ENCODE results near the gene HSPA4L. TPM values are rescaled to one million over a fixed set of nuclear protein-coding genes. Genes with fewer than 3 reads are reported as not detected.
A peak's percentile ranks its signal among the peaks of the same experiment; 100 is the strongest.

HSPA4L gene
- total RNA-seq, 4 donors from 2014 or later = 8.2 to 12.5 (median 8.7) TPM

- no peak for TF ChIP-seq POLR2AphosphoS5 (IDR thresholded peaks at IDR 0.05)
- no peak for TF ChIP-seq POLR2A (IDR thresholded peaks at IDR 0.05)
- TF ChIP-seq CTCF (IDR thresholded peaks at IDR 0.05) = no peak
- no peak for TF ChIP-seq EP300 (IDR thresholded peaks at IDR 0.05)
- ATAC-seq = no peak
- Histone ChIP-seq H3K9me3 (no peaks in the 10 kb centered on the region), H3K4me1 (peaks cover 0 to 14% (median 2%) of the 10 kb centered on the region in 3 donors), H3K27me3 (no peaks in the 10 kb centered on the region), H3K36me3 (no peaks in the 10 kb centered on the region), H3K4me3 (no peak overlapping the region), H3K27ac (no peak overlapping the region)
These were observed 93.7 kb downstream of the HSPA4L start for GRCh38 chr4:127875791-127876190.

GRCh38 chr4:127880763-127881562, 98.8 kb downstream of the HSPA4L start, which contains the start of gene PLK4:
TSS of gene PLK4 (plus strand) at chr4:127880893. CDS start at chr4:127881135, 242 bp downstream.
- ATAC-seq = peak; percentile 98
- TF ChIP-seq POLR2A (IDR thresholded peaks at IDR 0.05) = no peak
- no peak for TF ChIP-seq CTCF (IDR thresholded peaks at IDR 0.05)

GRCh38 chr4:127881563-127881864, 99.4 kb downstream of the HSPA4L start:
- Histone ChIP-seq H3K27me3 (no peaks in the 10 kb centered on the region), H3K4me1 (peaks cover 0 to 20% (median 6%) of the 10 kb centered on the region in 3 donors), H3K27ac (no peak overlapping the region), H3K36me3 (no peaks in the 10 kb centered on the region), H3K4me3 (peak overlapping the region; percentile 51 to 77), H3K9me3 (no peaks in the 10 kb centered on the region)
- no peak for ATAC-seq
- 0 to 1% methylated on average over 6 to 7 of the region's 7 CpGs for WGBS, 2 donors (ENCODE audit: low coverage in 1 of 2)
- TF ChIP-seq POLR2A (IDR thresholded peaks at IDR 0.05) (no peak), POLR2AphosphoS5 (IDR thresholded peaks at IDR 0.05) (no peak)

More at GRCh38 chr4:127880763-127881562, 98.8 kb downstream of the HSPA4L start, which contains the start of gene PLK4:
- peak within 1 kb of the TSS; percentile 62 to 84 (median 83) for H3K27ac ChIP-seq
- H3K27me3 ChIP-seq = no peaks in the 10 kb centered on the region
- H3K9me3 ChIP-seq = no peaks in the 10 kb centered on the region
- WGBS, 2 donors (ENCODE audit: low coverage in 1 of 2) = 0% methylated on average over 3 to 23 of the region's 70 CpGs
- H3K4me3 ChIP-seq = peak within 1 kb of the TSS; percentile 51 to 77
- peaks cover 0 to 20% (median 6%) of the 10 kb centered on the region in 3 donors for H3K4me1 ChIP-seq
- H3K36me3 ChIP-seq = no peaks in the 10 kb centered on the region

- TF ChIP-seq POLR2A (IDR thresholded peaks at IDR 0.05) (no peak), CTCF (IDR thresholded peaks at IDR 0.05) (no peak), POLR2AphosphoS5 (IDR thresholded peaks at IDR 0.05) (no peak), EP300 (IDR thresholded peaks at IDR 0.05) (no peak)
- Histone ChIP-seq H3K4me1 (no peaks in the 10 kb centered on the region), H3K27ac (no peak overlapping the region), H3K27me3 (no peaks in the 10 kb centered on the region), H3K36me3 (no peaks in the 10 kb centered on the region), H3K9me3 (no peaks in the 10 kb centered on the region), H3K4me3 (no peak overlapping the region)
- 60 to 81% methylated on average over 1 of the region's 1 CpG for WGBS, 2 donors (ENCODE audit: low coverage in 1 of 2)
- no peak for ATAC-seq
These were observed 106.4 kb downstream of the HSPA4L start for GRCh38 chr4:127888559-127888958.

GRCh38 chr4:127889903-127890302, 107.8 kb downstream of the HSPA4L start:
- no peaks in the 10 kb centered on the region for H3K9me3 ChIP-seq
- H3K27me3 ChIP-seq = no peaks in the 10 kb centered on the region
- no peaks in the 10 kb centered on the region for H3K4me1 ChIP-seq
- TF ChIP-seq POLR2A (IDR thresholded peaks at IDR 0.05) (no peak), CTCF (IDR thresholded peaks at IDR 0.05) (no peak), EP300 (IDR thresholded peaks at IDR 0.05) (no peak)
- no peaks in the 10 kb centered on the region for H3K36me3 ChIP-seq
- no peak overlapping the region for H3K27ac ChIP-seq
- no peak for ATAC-seq
- WGBS, 2 donors (ENCODE audit: low coverage in 1 of 2) = 58 to 84% methylated on average over 3 of the region's 3 CpGs
- H3K4me3 ChIP-seq = no peak overlapping the region

Other genes starting within 250 kb of the HSPA4L start
- 10 to 100 TPM in 2 of 4 donors, 1 to 10 TPM in 2; 4.5 to 21.8 (median 14.3) TPM for gene INTU, start 149.4 kb upstream of the HSPA4L start, total RNA-seq
- not detected for gene SLC25A31, start 51.9 kb upstream of the HSPA4L start, total RNA-seq
- gene PLK4, start 98.6 kb downstream of the HSPA4L start, total RNA-seq = 1 to 10 TPM in 1 of 4 donors, under 1 TPM in 2, not detected in 1; 0.67 to 6.8 (median 0.69) TPM
- gene MFSD8, start 182.9 kb downstream of the HSPA4L start, total RNA-seq = 10 to 100 TPM; 11.4 to 55.4 (median 30.5) TPM
- 1 to 10 TPM; 6.5 to 10.0 (median 8.4) TPM for gene ABHD18, start 183.1 kb downstream of the HSPA4L start, total RNA-seq